Motor neuron (in vitro differentiated cells): ENCODE measurements around the gene KLK15. TPM values are rescaled to one million over a fixed set of nuclear protein-coding genes. Genes with fewer than 3 reads are reported as not detected.

Source experiments
- ATAC-seq, 8 experiments: fragments of 200-7000 bp; cut with Tn5 transposase; replicated peaks in 6 of 8; 2 replicates each; pipeline ENCODE4 v1.8.0; 2021; ENCODE audit warnings: mild to moderate bottlenecking in 8 of 8, moderate library complexity in 8 of 8
- H3K27ac ChIP-seq, 2 donors: fragments of 250-450 bp; sonication (Bioruptor Pico); 2 replicates each; pipeline ENCODE4 v1.9.0; 2021; ENCODE audit warnings: antibody characterized with exemption in 2 of 2, mild to moderate bottlenecking in 2 of 2, moderate library complexity in 1 of 2
- H3K4me1 ChIP-seq, 2 donors: fragments of 250-450 bp; sonication (Bioruptor Pico); replicated peaks in 1 of 2; 2 replicates each; pipeline ENCODE4 v1.6.1; 2021; ENCODE audit warnings: antibody characterized with exemption in 2 of 2, mild to moderate bottlenecking in 2 of 2, moderate library complexity in 1 of 2
- H3K4me3 ChIP-seq, 5 donors: fragments of 250-450 bp; sonication (Bioruptor Pico); 2 replicates each; pipeline ENCODE4 v1.9.0; 2021; ENCODE audit warnings: antibody characterized with exemption in 5 of 5, mild to moderate bottlenecking in 5 of 5, moderate library complexity in 4 of 5
- WGBS, 10 experiments: fragments of 450-650 bp; shearing (Covaris generic); methylation state at CpG; one replicate each; pipeline ENCODE4 v1.0.0; 2022; 5-methylcytosine and 5-hydroxymethylcytosine counted together
- in situ Hi-C, 9 experiments: fragments of 400-800 bp; cut with MboI; loops; one replicate each; pipeline ENCODE4 v1.15.0; 2021; ENCODE audit warnings: low sequenced_read_pairs in 9 of 9, low pct_unique_long_range_greater_than_20kb in 2 of 9; ENCODE audit not compliant: unreplicated experiment in 9 of 9
- total RNA-seq, 8 experiments: library from RNA; unstranded; fragments of 300-600 nt; gene quantifications; 2 replicates each; pipeline versions ENCODE4 v1.2.3 to v1.2.4, GENCODE V29; 2022

The KLK15 gene
- total RNA-seq, 8 experiments from 2014 or later: 0.23 to 0.90 (median 0.36) TPM; not detected in 2

GRCh38 chr19:50823389-50824042 is 9.9 kb downstream of the KLK15 start, which contains the start of gene KLK1:
KLK1 (minus strand) TSS chr19:50823787; CDS start chr19:50823748, 39 bp downstream.
- no CpG with 5 or more reads among the region's 14 CpGs for WGBS, 10 experiments
- H3K4me3 ChIP-seq: no peak within 1 kb of the TSS
- H3K4me1 ChIP-seq: peaks cover 0 to 15% of the 10 kb centered on the region in 2 donors
- no peak within 1 kb of the TSS for H3K27ac ChIP-seq
- in situ Hi-C loops: no loop called here
- ATAC-seq: peak in 2 of 8 experiments; percentile 43 to 44

DNA sequence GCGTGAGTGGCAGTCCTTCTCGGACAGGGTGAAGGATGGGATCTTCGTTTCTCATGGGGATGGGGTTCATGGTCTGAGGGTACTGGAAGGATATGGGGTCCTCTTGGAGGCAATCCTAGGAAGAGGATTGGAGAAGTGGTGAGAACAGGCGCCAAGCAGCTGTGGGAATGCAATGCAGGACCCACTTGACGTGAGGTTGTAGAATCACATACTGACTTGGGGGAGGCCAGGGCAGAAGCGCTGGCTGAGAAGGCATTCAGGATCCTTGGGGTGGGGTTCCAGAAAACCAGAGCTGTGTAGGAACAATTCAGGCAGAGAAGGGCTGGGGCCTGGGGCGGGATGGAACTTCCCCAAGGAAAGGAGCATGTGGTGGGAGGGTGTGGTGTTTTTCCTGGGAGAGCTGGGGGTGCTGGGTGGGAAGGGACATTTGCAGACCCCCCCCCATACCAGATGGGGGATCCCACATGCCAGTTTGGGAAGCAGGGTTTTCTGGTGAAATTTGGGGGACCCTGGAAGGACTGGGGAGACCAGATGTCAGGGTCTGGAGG is 10.6 kb downstream of the KLK15 start:
- peaks cover 0 to 15% of the 10 kb centered on the region in 2 donors for H3K4me1 ChIP-seq
- 21 to 67% (median 62%) methylated on average over 3 to 5 of the region's 7 CpGs; no CpG with 5 or more reads in 6 of the 10 experiments for WGBS, 10 experiments
- no peak for ATAC-seq
- H3K27ac ChIP-seq: no peak overlapping the region
- in situ Hi-C loops: no loop called here
- H3K4me3 ChIP-seq: no peak overlapping the region

DNA sequence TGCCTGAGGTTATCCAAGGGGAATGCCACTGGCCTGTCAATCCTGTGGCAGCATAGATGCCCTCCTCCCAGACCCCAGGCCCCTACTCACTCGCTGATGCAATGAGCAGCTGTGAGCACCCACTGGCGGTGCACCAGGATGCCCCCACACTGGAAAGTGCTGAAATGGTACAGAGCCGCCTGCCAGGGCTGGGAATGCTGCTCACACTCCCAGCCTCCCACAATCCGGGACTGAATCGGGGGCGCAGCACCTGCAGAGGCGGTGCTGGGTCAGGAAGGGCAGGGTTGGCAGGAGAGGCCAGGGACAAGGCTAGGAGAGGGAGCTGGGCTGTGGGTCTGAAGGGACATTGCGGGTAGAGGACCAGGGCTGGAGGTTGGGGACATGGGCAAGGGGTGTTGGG is 11.8 kb downstream of the KLK15 start:
- WGBS, 10 experiments: 60 to 80% (median 80%) methylated on average over 1 to 2 of the region's 8 CpGs; no CpG with 5 or more reads in 7 of the 10 experiments
- ATAC-seq: no peak
- in situ Hi-C loops: no loop called here
- Histone ChIP-seq H3K4me1 (peaks cover 0 to 15% of the 10 kb centered on the region in 2 donors), H3K4me3 (no peak overlapping the region), H3K27ac (no peak overlapping the region)

- in situ Hi-C loops: no loop called here
- H3K4me3 ChIP-seq: no peak overlapping the region
- no peak for ATAC-seq
- WGBS, 10 experiments: 17 to 83% (median 67%) methylated on average over 1 to 4 of the region's 4 CpGs; no CpG with 5 or more reads in 3 of the 10 experiments
- H3K27ac ChIP-seq: no peak overlapping the region
- peaks cover 0 to 15% of the 10 kb centered on the region in 2 donors for H3K4me1 ChIP-seq
Observed at GRCh38 chr19:50821248-50821612, 12.1 kb downstream of the KLK15 start.

GRCh38 chr19:50820549-50821247 is 12.7 kb downstream of the KLK15 start:
- Histone ChIP-seq H3K27ac (no peak overlapping the region), H3K4me1 (peaks cover 0 to 15% of the 10 kb centered on the region in 2 donors), H3K4me3 (no peak overlapping the region)
- in situ Hi-C loops: no loop called here
- 0 to 27% (median 16%) methylated on average over 3 to 10 of the region's 21 CpGs; no CpG with 5 or more reads in 3 of the 10 experiments for WGBS, 10 experiments
- ATAC-seq: peak in 7 of 8 experiments; percentile 16 to 58 (median 33)

DNA sequence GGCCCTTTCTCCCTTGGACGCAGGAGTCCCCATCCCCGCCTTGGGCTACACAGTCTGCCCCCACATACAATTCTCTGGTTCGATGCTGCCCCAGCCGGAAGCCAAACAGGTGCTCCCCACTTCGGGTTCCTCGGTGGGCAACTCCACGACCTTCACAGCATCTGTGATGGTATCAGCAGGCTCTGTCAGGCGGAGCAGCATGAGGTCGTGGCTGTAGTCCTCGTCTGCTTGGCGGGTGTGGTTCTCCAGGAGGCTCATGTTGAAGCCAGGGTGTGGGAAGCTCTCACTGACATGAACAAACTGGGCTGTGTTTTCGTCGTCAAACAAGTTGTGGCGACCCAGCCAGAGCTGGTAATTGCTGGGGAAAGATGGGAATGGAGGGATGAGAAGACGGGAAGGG is 13.3 kb downstream of the KLK15 start:
- peak in 2 of 8 experiments; percentile 45 to 50 for ATAC-seq
- 0 to 40% (median 23%) methylated on average over 1 to 3 of the region's 15 CpGs; no CpG with 5 or more reads in 6 of the 10 experiments for WGBS, 10 experiments
- H3K4me1 ChIP-seq: peaks cover 0 to 15% of the 10 kb centered on the region in 2 donors
- in situ Hi-C loops: no loop called here
- no peak overlapping the region for H3K4me3 ChIP-seq
- no peak overlapping the region for H3K27ac ChIP-seq

DNA sequence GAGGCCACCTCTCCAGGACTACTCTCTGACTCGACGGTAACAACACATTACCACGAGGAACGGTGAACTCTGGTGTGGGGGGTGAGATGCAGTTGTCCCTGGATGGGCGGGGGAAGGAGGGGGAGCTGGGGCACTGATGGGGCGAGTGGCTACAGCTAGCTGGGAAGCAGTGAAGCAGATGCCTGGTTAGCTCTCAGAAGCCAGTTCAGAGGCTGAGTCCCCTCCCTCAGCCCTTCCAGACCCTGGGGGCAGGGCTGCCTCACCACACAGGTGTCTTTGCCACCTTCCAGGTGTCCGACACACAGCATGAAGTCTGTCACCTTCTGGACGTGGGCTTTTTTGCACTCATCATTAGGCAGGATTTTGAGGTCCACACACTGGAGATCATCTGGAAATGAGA is 13.7 kb downstream of the KLK15 start:
- Histone ChIP-seq H3K4me1 (peaks cover 0 to 15% of the 10 kb centered on the region in 2 donors), H3K27ac (no peak overlapping the region), H3K4me3 (no peak overlapping the region)
- WGBS, 10 experiments: 0% methylated on average over 1 of the region's 8 CpGs; no CpG with 5 or more reads in 9 of the 10 experiments
- no peak for ATAC-seq
- in situ Hi-C loops: no loop called here

GRCh38 chr19:50818859-50819472 is 14.4 kb downstream of the KLK15 start:
- H3K27ac ChIP-seq: no peak overlapping the region
- WGBS, 10 experiments: 0 to 44% methylated on average over 3 to 4 of the region's 12 CpGs; no CpG with 5 or more reads in 8 of the 10 experiments
- peaks cover 0 to 15% of the 10 kb centered on the region in 2 donors for H3K4me1 ChIP-seq
- ATAC-seq: no peak
- in situ Hi-C loops: no loop called here
- no peak overlapping the region for H3K4me3 ChIP-seq

- H3K4me3 ChIP-seq: peak overlapping the region; percentile 24 to 45 (median 39)
- peak; percentile 68 to 93 (median 90) for ATAC-seq
- 0 to 27% (median 6%) methylated on average over 2 to 11 of the region's 52 CpGs; no CpG with 5 or more reads in 5 of the 10 experiments for WGBS, 10 experiments
- H3K4me1 ChIP-seq: peaks cover 0 to 15% of the 10 kb centered on the region in 2 donors
- no peak overlapping the region for H3K27ac ChIP-seq
- in situ Hi-C loops: no loop called here
Observed at GRCh38 chr19:50817941-50818858, 15.2 kb downstream of the KLK15 start.

GRCh38 chr19:50815439-50815838 is 17.9 kb downstream of the KLK15 start:
- H3K4me1 ChIP-seq: peaks cover 0 to 2% of the 10 kb centered on the region in 2 donors
- no peak overlapping the region for H3K27ac ChIP-seq
- H3K4me3 ChIP-seq: no peak overlapping the region
- ATAC-seq: no peak
- in situ Hi-C loops: no loop called here
- WGBS, 10 experiments: 40 to 100% (median 90%) methylated on average over 1 of the region's 1 CpG; no CpG with 5 or more reads in 4 of the 10 experiments

- WGBS, 10 experiments: 0 to 80% (median 60%) methylated on average over 1 to 5 of the region's 5 CpGs; no CpG with 5 or more reads in 3 of the 10 experiments
Observed at GRCh38 chr19:50814883-50815282, 18.5 kb downstream of the KLK15 start.

GRCh38 chr19:50812474-50812873 is 20.9 kb downstream of the KLK15 start:
- Histone ChIP-seq H3K27ac (no peak overlapping the region), H3K4me3 (no peak overlapping the region), H3K4me1 (no peaks in the 10 kb centered on the region)
- in situ Hi-C loops: no loop called here
- WGBS, 10 experiments: 0 to 49% (median 10%) methylated on average over 1 to 2 of the region's 3 CpGs; no CpG with 5 or more reads in 3 of the 10 experiments
- no peak for ATAC-seq

More at GRCh38 chr19:50814883-50815282, 18.5 kb downstream of the KLK15 start:
- H3K27ac ChIP-seq: no peak overlapping the region
- H3K4me3 ChIP-seq: no peak overlapping the region
- H3K4me1 ChIP-seq: no peaks in the 10 kb centered on the region
- no peak for ATAC-seq
- in situ Hi-C loops: no loop called here
